A673 (cell line): ENCODE data around the gene TFIP11.

Experiments used
- CTCF ChIP-seq: fragments of 300-800, 200-600 bp; sonication (generic); conservative IDR thresholded peaks from 2 replicates; pipeline ENCODE4 v1.5.1; 2017; ENCODE audit warnings: low read depth, mild to moderate bottlenecking, antibody characterized with exemption, low read length, moderate library complexity, mixed read lengths
- EZH2 ChIP-seq: fragments of 200-600 bp; sonication (generic); IDR thresholded peaks from 2 replicates; pipeline ENCODE4 v1.6.1; 2017; ENCODE audit warnings: borderline replicate concordance, low read depth, mild to moderate bottlenecking, mixed read lengths, antibody characterized with exemption, low read length; ENCODE audit not compliant: poor library complexity, severe bottlenecking

- no peak for TF ChIP-seq CTCF
- TF ChIP-seq EZH2, result no peak
Measured at GRCh38 chr22:26548984-26549383, 36.7 kb upstream of the TFIP11 start.
